HCT116 (cell line): ENCODE measurements around the gene AP4S1. TPM values are rescaled to one million over a fixed set of nuclear protein-coding genes. Genes with fewer than 3 reads are reported as not detected.
"Not testable (repeated sequence)": the region's sequence is repeated elsewhere in the genome, so short reads cannot be mapped to it uniquely, and the experiment has no call there.

Experiments
- ATAC-seq: fragments of 200-7000 bp; cut with Tn5 transposase; 2 replicates; pipeline ENCODE4 v1.9.1; 2020; ENCODE audit warnings: mild to moderate bottlenecking, moderate library complexity
- BruUV-seq: library from RNA; stranded (reverse); fragments of 400-500 nt; replicated peaks from 2 replicates; lab custom pipeline; 2021; lab: Mats Ljungman, UMichigan
- CTCF ChIA-PET: fragments of 300-600 bp; sonication (Branson Sonifier 250); formaldehyde crosslinking; loops from one replicate; lab custom pipeline; 2021; ENCODE audit warnings: antibody characterized with exemption; lab: Charles Lee
- POLR2A ChIA-PET: fragments of 300-600, 350-600 bp; sonication (Branson Sonifier 250); formaldehyde crosslinking; loops from one replicate; lab custom pipeline; 2021; ENCODE audit warnings: antibody characterized with exemption; lab: Charles Lee
- RAD21 ChIA-PET, 2 experiments: fragments of 300-600 bp; sonication (Branson Sonifier 250); formaldehyde crosslinking; loops; one replicate each; lab custom pipeline; 2023; ENCODE audit warnings: low total read pairs in 2 of 2; ENCODE audit not compliant: uncharacterized antibody in 2 of 2, unreplicated experiment in 2 of 2, low non-redundant PET in 1 of 2; lab: Charles Lee
- DNase-seq: peaks from one replicate; pipeline ENCODE4 v3.0.0-alpha.2; 2010; ENCODE audit warnings: low read depth, low spot score
- H2AFZ ChIP-seq: fragments of 200-600 bp; shearing (Covaris generic), sonication (generic); 2 replicates; pipeline ENCODE4 v1.6.1; 2017; ENCODE audit warnings: low read depth, mixed run types, mixed read lengths, antibody characterized with exemption, low read length; ENCODE audit not compliant: poor library complexity, severe bottlenecking
- H3K27ac ChIP-seq: 2 replicates; pipeline ENCODE4 v1.5.1; 2012; ENCODE audit warnings: low read depth, low read length
- H3K27me3 ChIP-seq: fragments of 200-600 bp; sonication (generic); 2 replicates; pipeline ENCODE4 v1.6.1; 2016; ENCODE audit warnings: mixed run types, low read length, mixed read lengths; ENCODE audit not compliant: insufficient read depth
- H3K36me3 ChIP-seq, 2 experiments: fragments of 200-500 bp in 1 of 2; fragments of 200-600 bp in 1 of 2; sonication (Bioruptor generic) in 1 of 2; sonication (generic) in 1 of 2; 2 replicates each; pipeline versions ENCODE4 v1.5.1 to v1.6.1; 2014 to 2016; ENCODE audit warnings: low read length in 2 of 2, inconsistent platforms in 1 of 2, mixed read lengths in 1 of 2, mixed run types in 1 of 2; ENCODE audit not compliant: insufficient read depth in 2 of 2, control insufficient read depth in 1 of 2
- H3K4me1 ChIP-seq, 2 experiments: fragments of 200-600 bp in 1 of 2; sonication (generic) in 1 of 2; 2 replicates each; pipeline versions ENCODE4 v1.5.1 to v1.6.1; 2012 to 2017; ENCODE audit warnings: low read length in 2 of 2, inconsistent platforms in 1 of 2, mild to moderate bottlenecking in 1 of 2, mixed read lengths in 1 of 2, mixed run types in 1 of 2, moderate library complexity in 1 of 2; ENCODE audit not compliant: insufficient read depth in 2 of 2, control insufficient read depth in 1 of 2
- H3K4me2 ChIP-seq: fragments of 200-600 bp; sonication (generic); 2 replicates; pipeline ENCODE4 v1.6.1; 2017; ENCODE audit warnings: mixed run types, low read length, mixed read lengths
- H3K4me3 ChIP-seq, 2 experiments: fragments of 200-600 bp in 1 of 2; sonication (generic) in 1 of 2; replicated peaks in 1 of 2; 2 replicates each; pipeline ENCODE4 v1.5.1; 2011 to 2016; ENCODE audit warnings: low read length in 2 of 2, control low read depth in 1 of 2, low read depth in 1 of 2, mild to moderate bottlenecking in 1 of 2, mixed read lengths in 1 of 2, mixed run types in 1 of 2
- H3K79me2 ChIP-seq: fragments of 200-600 bp; sonication (generic); 2 replicates; pipeline ENCODE4 v1.6.1; 2017; ENCODE audit warnings: mild to moderate bottlenecking, mixed run types, low read length, moderate library complexity, mixed read lengths; ENCODE audit not compliant: insufficient read depth
- H3K9ac ChIP-seq: fragments of 200-600 bp; sonication (generic); 2 replicates; pipeline ENCODE4 v1.6.1; 2016; ENCODE audit warnings: low read length, mixed read lengths
- H3K9me2 ChIP-seq: fragments of 200-600 bp; sonication (generic), shearing (Covaris generic); 2 replicates; pipeline ENCODE4 v1.6.1; 2017; ENCODE audit warnings: mixed run types, mild to moderate bottlenecking, moderate library complexity; ENCODE audit not compliant: insufficient read depth
- H3K9me3 ChIP-seq, 2 experiments: fragments of 200-500 bp in 1 of 2; fragments of 200-600 bp in 1 of 2; sonication (Bioruptor generic) in 1 of 2; sonication (generic) in 1 of 2; 2 replicates each; pipeline ENCODE4 v1.6.1; 2014 to 2017; ENCODE audit warnings: low read length in 2 of 2, mixed read lengths in 2 of 2, inconsistent platforms in 1 of 2, low read depth in 1 of 2, mild to moderate bottlenecking in 1 of 2, mixed run types in 1 of 2, moderate library complexity in 1 of 2; ENCODE audit not compliant: control insufficient read depth in 1 of 2, insufficient read depth in 1 of 2
- H4K20me1 ChIP-seq: fragments of 200-600 bp; sonication (generic), shearing (Covaris generic); 2 replicates; pipeline ENCODE4 v1.6.1; 2017; ENCODE audit warnings: mixed run types, mild to moderate bottlenecking, moderate library complexity; ENCODE audit not compliant: insufficient read depth
- ELF1 ChIP-seq: IDR thresholded peaks from 2 replicates; pipeline ENCODE4 v1.6.1; 2012; ENCODE audit warnings: low read depth, borderline replicate concordance
- SIN3A ChIP-seq: IDR thresholded peaks from 2 replicates; pipeline ENCODE4 v1.6.1; 2012; ENCODE audit warnings: low read depth
- intact Hi-C: fragments of 100-400 bp; cut with micrococcal nuclease; formaldehyde crosslinking; loops from 2 replicates; pipeline ENCODE4 v1.10.0; 2022
- total RNA-seq: library from RNA; stranded (reverse); gene quantifications from one replicate; pipeline ENCODE4 v1.2.1, GENCODE V29; 2021; ENCODE audit not compliant: unreplicated experiment
- TF ChIP-seq, protein P1 (sequence below): IDR thresholded peaks from 2 replicates; pipeline ENCODE4 v1.6.1; 2012; ENCODE audit warnings: low read depth

AP4S1 gene
- total RNA-seq, 1 experiment from 2014 or later: 5.0 TPM

DNA sequence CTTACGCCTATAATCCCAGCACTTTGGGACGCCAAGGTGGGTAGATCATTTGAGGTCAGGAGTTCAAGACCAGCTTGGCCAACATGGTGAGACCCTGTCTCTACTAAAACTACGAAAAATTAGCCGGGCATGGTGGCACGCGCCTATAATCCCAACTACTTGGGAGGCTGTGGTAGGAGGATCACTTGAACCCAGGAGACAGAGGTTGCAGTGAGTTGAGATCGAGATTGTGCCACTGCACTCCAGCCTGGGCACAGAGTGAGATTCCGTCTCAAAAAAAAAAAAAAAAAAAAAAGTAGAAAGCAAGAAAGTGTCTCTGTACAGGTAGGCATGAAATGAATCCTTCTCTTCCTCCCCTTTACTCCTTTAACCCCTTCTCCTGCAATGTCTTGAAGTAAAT lies 70.4 kb downstream of the AP4S1 start:
- H3K9ac ChIP-seq, ATAC-seq, BruUV-seq, H3K27me3 ChIP-seq, H3K4me1 ChIP-seq, H2AFZ ChIP-seq, H3K79me2 ChIP-seq, H3K4me3 ChIP-seq, RAD21 ChIA-PET, H3K27ac ChIP-seq, DNase-seq, H4K20me1 ChIP-seq, H3K4me2 ChIP-seq, H3K9me2 ChIP-seq, H3K9me3 ChIP-seq, POLR2A ChIA-PET: not testable (repeated sequence)
- intact Hi-C loops: loop anchor here (5.0 kb wide), 1 partner anchor 36 kb away; no protein-coding TSS in a partner anchor
- H3K36me3 ChIP-seq: peaks cover 9 to 10% of the 10 kb centered on the region in 2 experiments; a peak in 3 of 4 replicates
- CTCF ChIA-PET: interaction anchor here (1.4 kb wide), 1 partner anchor 13 kb away, joined by 4 read pairs; no protein-coding TSS in a partner anchor

DNA sequence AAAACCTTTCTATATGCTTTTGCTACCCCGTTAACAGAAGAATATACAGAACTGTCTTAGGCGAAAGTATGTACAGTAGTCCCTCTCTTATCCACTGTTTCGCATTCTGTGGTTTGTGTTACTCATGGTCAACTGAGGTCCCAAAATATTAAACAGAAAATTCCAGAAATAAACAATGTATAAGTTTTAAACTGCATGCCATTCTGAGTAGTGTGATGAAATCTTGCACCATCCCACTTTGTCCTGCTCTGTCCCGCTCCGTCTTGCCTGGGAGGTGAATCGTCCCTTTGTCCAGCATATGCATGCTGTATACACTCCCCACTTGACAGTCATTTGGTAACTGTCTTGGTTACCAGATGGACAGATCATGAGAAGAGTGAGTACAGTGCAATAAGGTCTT lies 70.8 kb downstream of the AP4S1 start:
- Histone ChIP-seq H4K20me1 (no peaks in the 10 kb centered on the region), H3K9ac (no peak overlapping the region), H3K4me3 (no peak overlapping the region), H3K79me2 (no peaks in the 10 kb centered on the region), H3K27me3 (no peaks in the 10 kb centered on the region), H3K4me2 (no peak overlapping the region), H3K36me3 (peaks cover 11 to 15% of the 10 kb centered on the region in 2 experiments), H3K27ac (no peak overlapping the region), H3K9me2 (no peaks in the 10 kb centered on the region), H3K4me1 (no peaks in the 10 kb centered on the region), H3K9me3 (no peaks in the 10 kb centered on the region), H2AFZ (no peak overlapping the region)
- DNase-seq: no peak
- ChIA-PET CTCF (interaction anchor here (1.4 kb wide), 1 partner anchor 13 kb away, joined by 4 read pairs; no protein-coding TSS in a partner anchor), RAD21 (no interaction called here), POLR2A (no interaction called here)
- TF ChIP-seq SIN3A (no peak), ELF1 (no peak)
- TF ChIP-seq, protein P1, sequence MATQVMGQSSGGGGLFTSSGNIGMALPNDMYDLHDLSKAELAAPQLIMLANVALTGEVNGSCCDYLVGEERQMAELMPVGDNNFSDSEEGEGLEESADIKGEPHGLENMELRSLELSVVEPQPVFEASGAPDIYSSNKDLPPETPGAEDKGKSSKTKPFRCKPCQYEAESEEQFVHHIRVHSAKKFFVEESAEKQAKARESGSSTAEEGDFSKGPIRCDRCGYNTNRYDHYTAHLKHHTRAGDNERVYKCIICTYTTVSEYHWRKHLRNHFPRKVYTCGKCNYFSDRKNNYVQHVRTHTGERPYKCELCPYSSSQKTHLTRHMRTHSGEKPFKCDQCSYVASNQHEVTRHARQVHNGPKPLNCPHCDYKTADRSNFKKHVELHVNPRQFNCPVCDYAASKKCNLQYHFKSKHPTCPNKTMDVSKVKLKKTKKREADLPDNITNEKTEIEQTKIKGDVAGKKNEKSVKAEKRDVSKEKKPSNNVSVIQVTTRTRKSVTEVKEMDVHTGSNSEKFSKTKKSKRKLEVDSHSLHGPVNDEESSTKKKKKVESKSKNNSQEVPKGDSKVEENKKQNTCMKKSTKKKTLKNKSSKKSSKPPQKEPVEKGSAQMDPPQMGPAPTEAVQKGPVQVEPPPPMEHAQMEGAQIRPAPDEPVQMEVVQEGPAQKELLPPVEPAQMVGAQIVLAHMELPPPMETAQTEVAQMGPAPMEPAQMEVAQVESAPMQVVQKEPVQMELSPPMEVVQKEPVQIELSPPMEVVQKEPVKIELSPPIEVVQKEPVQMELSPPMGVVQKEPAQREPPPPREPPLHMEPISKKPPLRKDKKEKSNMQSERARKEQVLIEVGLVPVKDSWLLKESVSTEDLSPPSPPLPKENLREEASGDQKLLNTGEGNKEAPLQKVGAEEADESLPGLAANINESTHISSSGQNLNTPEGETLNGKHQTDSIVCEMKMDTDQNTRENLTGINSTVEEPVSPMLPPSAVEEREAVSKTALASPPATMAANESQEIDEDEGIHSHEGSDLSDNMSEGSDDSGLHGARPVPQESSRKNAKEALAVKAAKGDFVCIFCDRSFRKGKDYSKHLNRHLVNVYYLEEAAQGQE: no peak
- ATAC-seq: no peak
- no TSS peak for BruUV-seq
- intact Hi-C loops: loop anchor here (5.0 kb wide), 1 partner anchor 36 kb away; no protein-coding TSS in a partner anchor
